HPDE6-E6E7 (cell line): ENCODE measurements around the gene TMEM178B.

Experiments
- DNase-seq: peaks from one replicate; pipeline ENCODE4 v3.0.0; 2011; ENCODE audit warnings: missing footprints; ENCODE audit errors: extremely low spot score

TMEM178B gene

GRCh38 chr7:141464551-141464950 is 390.7 kb downstream of the TMEM178B start:
- no peak for DNase-seq

GRCh38 chr7:141466151-141466904 is 392.5 kb downstream of the TMEM178B start:
- no peak for DNase-seq

- DNase-seq: no peak
These were observed 394.5 kb downstream of the TMEM178B start for GRCh38 chr7:141468341-141468740.

- no peak for DNase-seq
These were observed 401.8 kb downstream of the TMEM178B start for GRCh38 chr7:141475679-141476078.

- no peak for DNase-seq
These were observed 404.0 kb downstream of the TMEM178B start for GRCh38 chr7:141477865-141478264.

DNA sequence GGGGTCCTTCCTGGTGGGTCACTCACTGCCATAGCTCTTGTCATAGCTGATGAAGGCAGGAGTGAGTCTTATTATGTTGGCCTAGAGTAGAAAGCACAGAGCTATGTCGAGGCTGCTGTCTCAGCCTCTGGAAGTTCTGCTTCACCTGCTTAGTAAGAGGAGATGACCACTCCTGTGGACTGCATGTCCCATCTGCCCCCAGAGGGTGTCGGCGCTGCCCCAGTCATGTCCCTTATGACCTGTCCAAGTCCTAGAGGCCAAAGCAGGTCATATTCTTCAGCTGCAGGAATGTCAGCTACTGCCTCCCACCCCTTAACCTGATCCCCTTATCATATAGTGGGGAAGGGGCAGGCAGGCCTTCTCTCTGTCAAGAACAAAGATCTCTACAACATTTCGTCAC is 405.0 kb downstream of the TMEM178B start:
- no peak for DNase-seq

DNA sequence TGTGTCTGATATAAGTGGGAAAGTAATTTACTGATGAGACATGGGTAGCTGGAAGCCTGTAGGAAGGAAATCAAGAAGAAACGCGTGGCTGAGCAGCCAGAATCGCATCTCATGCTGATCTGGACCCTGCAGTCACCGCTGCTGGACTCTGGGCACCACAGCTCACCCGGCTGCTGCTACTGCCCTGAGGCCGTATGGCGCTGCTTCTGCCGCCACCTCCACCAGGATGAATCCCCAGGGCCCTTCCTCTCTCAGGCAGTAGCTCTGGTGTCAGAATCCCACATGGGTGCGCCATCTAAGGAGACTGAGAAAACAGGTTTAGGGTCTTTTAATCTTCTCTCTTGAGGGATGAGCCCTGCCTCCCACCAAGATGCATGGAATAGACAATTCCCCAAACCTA is 407.1 kb downstream of the TMEM178B start:
- no peak for DNase-seq

DNA sequence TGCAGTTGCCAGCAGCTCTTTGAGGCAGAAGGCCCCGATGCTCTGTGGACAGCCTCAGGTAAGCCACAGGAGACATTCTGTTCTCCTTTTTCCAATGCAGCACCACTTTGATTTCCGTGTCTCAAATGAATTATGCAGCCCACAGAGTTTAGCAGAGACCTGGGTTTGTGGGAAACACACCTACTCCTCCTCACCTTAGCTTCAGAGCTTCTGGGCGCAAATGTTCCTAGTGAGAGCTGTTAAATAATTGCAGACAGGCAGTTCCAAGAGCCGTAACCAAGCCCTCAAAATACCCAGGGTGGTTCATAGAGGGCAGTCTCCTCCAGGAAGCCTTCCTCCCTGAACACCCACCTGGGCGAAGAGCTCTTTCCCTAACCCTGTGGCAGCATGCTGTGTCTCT is 408.1 kb downstream of the TMEM178B start:
- no peak for DNase-seq

- DNase-seq: no peak
These were observed 409.2 kb downstream of the TMEM178B start for GRCh38 chr7:141483044-141483443.

DNA sequence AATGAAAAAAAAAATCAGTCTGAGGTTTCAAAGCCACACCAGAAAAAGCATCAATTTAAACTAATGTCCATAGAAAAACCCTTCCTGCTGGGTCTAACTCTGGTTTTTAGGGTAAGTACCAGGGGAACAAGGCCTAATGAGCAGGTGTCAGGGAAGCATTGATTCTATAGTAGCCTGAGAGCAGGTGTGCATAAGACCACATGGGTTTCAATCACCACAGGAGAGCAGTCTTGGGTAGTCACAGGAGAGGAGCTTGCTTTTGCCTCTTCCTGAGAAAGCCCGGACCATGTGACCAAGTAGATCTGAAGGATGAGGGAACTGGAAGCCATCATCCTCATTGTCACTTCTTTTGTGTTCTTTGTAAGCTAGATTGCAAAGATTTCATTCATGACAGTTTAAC is 411.0 kb downstream of the TMEM178B start:
- no peak for DNase-seq

- DNase-seq: no peak
These were observed 413.1 kb downstream of the TMEM178B start for GRCh38 chr7:141486959-141487358.

DNA sequence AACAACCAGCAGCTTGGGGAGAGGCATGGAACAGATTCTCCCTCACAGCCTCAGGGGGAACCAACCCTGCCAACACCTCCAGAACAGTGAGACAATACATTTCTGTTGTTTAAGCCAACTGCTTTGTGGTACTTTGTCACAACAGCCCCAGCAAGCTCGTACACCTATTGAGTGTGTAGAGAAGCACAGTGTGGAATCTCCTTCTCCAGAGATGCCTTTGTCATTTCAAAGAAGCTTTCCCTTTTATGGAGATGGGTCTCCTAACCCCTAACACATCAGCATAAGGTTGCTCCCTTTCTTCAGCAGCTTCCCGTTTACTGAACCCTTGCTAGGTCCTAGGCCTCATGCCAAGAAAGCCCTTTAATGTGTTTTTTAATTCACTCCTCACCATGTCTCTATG is 416.6 kb downstream of the TMEM178B start:
- no peak for DNase-seq

DNA sequence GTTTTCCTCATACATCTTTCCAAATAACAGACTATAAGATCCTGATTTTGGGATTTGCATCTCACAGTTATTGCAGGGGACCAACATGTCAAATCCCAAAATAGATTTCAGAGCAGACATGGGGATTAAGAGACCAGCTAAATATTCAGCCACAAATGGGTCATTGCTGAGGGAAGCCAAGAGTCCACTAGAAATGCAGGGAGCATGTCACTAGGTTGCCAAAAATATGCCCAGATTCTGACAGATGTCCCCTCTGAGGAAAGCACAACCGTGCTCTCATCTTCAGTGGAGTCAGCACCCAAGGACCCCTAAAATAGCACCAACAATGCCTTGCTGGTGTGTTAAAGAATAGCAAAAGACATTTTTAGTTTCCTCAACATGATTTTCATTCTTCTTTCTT is 421.2 kb downstream of the TMEM178B start:
- DNase-seq: no peak

DNA sequence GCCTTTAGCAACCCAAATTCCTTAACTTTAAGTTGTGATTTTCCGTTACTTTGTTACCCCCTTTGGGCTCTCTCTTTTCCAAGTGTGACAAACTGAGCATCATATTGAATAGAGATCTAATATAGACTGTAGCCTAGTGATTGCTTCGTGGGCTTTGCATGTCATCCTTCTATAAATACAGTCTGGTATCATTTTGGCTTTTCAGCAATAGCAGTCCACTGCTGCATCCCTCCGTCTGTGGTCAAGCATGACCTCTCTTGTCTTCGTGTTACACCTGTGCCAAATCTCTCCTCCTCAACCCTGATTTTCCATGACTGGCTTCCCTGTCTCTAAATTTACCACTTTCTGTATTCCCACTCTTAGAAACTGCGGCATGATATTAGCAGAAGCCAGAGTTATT is 423.5 kb downstream of the TMEM178B start:
- DNase-seq: no peak

- no peak for DNase-seq
These were observed 426.7 kb downstream of the TMEM178B start for GRCh38 chr7:141500608-141501007.

DNA sequence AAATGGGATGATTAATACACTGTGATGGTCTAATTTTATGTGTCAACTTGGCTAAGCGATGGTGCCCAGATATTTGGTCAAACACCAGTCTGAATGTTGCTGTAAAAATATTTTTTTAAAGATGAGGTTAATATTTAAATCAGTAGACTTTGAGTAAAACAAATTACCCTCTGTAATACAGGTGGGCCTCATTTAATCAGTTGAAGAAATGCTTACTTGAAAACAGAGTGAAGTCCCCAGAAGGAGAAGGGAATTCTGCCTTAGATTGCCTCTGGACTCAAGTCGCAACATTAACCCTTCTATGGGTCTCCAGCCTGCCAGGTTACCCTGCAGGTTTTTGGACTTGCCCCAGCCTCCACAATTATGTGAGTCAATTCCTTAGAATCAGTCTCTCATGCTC is 427.6 kb downstream of the TMEM178B start:
- DNase-seq: no peak

DNA sequence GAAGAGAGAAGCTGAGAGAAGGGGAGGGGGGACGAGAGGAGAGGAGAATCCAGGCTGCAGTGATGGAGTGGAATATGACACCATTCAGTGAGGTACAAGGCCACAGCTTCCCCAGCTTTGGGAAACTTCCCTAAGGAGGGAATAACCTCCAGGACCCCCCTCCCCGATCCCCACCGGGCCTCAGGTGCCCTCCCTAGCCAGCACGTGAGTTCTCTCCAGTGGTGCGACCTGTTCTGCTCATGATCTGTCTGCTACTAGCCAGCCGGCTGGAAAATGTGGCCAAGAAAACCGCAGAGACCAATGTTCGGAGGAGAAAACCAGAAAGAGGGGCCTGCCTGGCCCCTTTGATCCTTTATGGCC is 437.4 kb downstream of the TMEM178B start:
- DNase-seq: no peak

GRCh38 chr7:141511676-141512396 is 438.0 kb downstream of the TMEM178B start:
- DNase-seq: no peak

- no peak for DNase-seq
These were observed 438.7 kb downstream of the TMEM178B start for GRCh38 chr7:141512597-141512996.

DNA sequence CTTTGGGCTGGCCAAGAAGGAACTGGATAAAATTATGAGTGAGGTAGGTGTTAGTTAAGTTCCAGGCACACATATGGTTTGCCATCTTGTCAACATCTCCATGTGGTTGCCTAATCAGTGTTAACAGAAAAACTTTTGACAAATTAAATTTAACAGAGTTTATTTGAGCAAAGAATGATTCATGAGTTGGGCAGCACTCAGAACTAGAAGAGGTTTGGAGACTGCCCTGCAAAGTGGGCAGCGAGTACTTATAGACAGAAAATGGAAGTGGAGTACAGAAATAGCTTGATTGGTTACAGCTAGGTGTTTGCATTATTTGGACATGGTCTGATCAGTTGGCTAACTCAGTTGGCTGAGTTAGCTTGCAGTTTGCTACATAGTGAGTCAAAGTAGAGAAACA is 439.9 kb downstream of the TMEM178B start:
- no peak for DNase-seq

DNA sequence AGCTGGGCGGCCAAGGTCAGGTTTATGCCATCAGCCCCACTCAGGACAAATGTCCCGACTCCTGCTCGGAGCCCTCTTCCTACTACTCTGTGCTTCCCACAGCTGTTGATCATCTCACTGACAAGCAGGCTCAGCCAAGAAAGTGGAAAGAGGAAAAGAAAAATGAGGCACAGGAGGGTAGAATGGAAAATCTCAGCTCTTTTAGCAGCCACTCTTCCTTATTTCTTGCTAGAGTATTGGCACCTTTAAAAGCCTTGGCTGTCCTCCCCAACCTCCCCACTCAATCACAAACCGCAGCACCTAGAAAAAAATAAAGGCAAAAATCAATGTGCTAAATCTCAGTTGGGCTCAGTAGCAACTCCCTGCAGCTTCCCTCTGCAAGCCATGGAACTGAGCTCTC is 442.1 kb downstream of the TMEM178B start:
- DNase-seq: no peak

- DNase-seq: no peak
These were observed 445.8 kb downstream of the TMEM178B start for GRCh38 chr7:141519623-141520022.

DNA sequence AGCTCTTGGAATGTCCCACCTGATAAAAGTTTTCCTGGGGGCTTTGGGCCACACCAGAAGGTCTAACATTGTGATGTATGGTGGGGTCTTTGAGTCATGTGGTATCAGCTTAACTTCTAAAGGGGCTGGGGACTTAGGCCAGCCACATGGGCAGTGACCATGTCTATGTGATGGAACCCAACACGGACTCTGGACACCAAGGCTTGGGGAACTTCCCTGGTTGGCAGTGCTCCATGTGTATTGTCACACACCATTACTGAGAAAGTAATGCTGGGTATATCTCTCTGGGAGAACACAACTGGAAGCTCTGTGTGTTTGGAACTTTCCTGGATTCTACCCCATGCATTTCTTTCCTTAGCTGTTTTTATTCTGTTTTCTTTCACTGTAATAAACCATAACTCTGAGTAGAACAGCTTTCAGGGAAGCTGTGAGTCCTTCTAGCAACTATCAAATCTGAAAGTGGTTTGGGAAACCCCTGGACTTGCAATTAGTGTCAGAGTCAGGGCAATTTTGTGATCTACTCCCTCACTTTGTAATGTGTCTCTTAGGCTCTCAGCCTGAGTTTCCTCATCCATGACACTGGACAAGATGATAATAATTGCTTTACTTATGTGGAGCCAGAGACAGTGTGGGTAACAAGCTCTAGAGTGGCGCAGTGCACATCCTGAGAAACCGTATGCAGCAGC is 448.9 kb downstream of the TMEM178B start:
- no peak for DNase-seq
